OCI-LY3 (cell line): ENCODE data around the gene ITIH6.

Experiments used
- EZH2phosphoT487 ChIP-seq: fragments of 200-600 bp; shearing (Covaris generic); IDR thresholded peaks from 2 replicates; pipeline ENCODE4 v1.6.1; 2018; ENCODE audit warnings: antibody characterized with exemption, mixed run types, low read depth
- TF ChIP-seq, protein P1 (sequence below): fragments of 200-600, 300-600 bp; sonication (generic); IDR thresholded peaks from 2 replicates; pipeline ENCODE4 v1.5.1; 2014; ENCODE audit warnings: antibody characterized with exemption, low read length, low read depth

DNA sequence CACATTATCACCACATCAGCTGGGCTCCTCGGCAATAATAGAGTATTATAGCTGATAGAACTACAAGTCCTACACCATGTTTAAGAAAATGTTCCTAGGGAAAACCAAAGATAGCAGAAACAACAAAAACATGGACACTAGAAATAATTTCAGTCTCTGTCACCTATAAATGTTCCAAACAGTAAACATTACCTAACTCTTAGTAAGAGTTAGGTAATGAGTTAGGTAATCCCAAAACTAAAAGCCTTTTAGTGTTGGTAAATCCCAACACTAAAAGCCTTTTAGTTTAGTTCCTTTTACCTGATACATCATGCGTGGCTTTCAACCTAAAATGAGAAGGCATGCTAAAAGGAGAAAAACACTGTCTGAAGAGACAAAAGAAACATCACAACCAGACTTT is 45.0 kb upstream of the ITIH6 start:
- TF ChIP-seq, protein P1, sequence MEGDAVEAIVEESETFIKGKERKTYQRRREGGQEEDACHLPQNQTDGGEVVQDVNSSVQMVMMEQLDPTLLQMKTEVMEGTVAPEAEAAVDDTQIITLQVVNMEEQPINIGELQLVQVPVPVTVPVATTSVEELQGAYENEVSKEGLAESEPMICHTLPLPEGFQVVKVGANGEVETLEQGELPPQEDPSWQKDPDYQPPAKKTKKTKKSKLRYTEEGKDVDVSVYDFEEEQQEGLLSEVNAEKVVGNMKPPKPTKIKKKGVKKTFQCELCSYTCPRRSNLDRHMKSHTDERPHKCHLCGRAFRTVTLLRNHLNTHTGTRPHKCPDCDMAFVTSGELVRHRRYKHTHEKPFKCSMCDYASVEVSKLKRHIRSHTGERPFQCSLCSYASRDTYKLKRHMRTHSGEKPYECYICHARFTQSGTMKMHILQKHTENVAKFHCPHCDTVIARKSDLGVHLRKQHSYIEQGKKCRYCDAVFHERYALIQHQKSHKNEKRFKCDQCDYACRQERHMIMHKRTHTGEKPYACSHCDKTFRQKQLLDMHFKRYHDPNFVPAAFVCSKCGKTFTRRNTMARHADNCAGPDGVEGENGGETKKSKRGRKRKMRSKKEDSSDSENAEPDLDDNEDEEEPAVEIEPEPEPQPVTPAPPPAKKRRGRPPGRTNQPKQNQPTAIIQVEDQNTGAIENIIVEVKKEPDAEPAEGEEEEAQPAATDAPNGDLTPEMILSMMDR = no peak
- no peak for TF ChIP-seq EZH2phosphoT487
